A549 (cell line): Measurements from ENCODE around the gene CEP19. TPM values are rescaled to one million over a fixed set of nuclear protein-coding genes. Genes with fewer than 3 reads are reported as not detected.
"Not testable (repeated sequence)": the region's sequence is repeated elsewhere in the genome, so short reads cannot be mapped to it uniquely, and the experiment has no call there.

ENCODE experiments used
- ATAC-seq, 2 experiments: fragments of 200-7000 bp in 1 of 2; fragments of >200 bp in 1 of 2; cut with Nextera tagmentation in 1 of 2; cut with Tn5 transposase in 1 of 2; 3 replicates each; pipeline versions ENCODE4 v1.8.0 to v1.9.1; 2018 to 2020; ENCODE audit warnings: mild to moderate bottlenecking in 1 of 2, moderate library complexity in 1 of 2
- CTCF ChIA-PET: fragments of 300-600 bp; sonication (Branson Sonifier 250); formaldehyde crosslinking; extraction: SDS; loops from one replicate; lab custom pipeline; 2021; ENCODE audit warnings: antibody characterized with exemption, inconsistent platforms; lab: Yijun Ruan, JAX
- POLR2A ChIA-PET: fragments of 350-600 bp; formaldehyde crosslinking; extraction: SDS; loops from one replicate; lab custom pipeline; 2021; ENCODE audit warnings: antibody characterized with exemption, inconsistent platforms; lab: Yijun Ruan, JAX
- DNase-seq, 2 experiments: peaks; one replicate each; pipeline versions ENCODE4 v3.0.0 to v3.0.0-alpha.2; 2011 to 2016; ENCODE audit warnings: low read depth in 1 of 2, low spot score in 1 of 2
- FAIRE-seq: peaks from 2 replicates; lab custom pipeline; 2011; peaks lifted over from hg19 to GRCh38; lab: Jason Lieb, UNC
- H3K27ac ChIP-seq, 2 experiments: fragments of >200 bp; sonication (Bioruptor Twin); formaldehyde crosslinking; 3 replicates each; pipeline ENCODE4 v1.5.1; 2016 to 2017
- H3K4me1 ChIP-seq: fragments of >200 bp; sonication (Bioruptor Twin); formaldehyde crosslinking; 3 replicates; pipeline ENCODE4 v1.6.1; 2016
- H3K4me2 ChIP-seq: fragments of >200 bp; sonication (Bioruptor Twin); formaldehyde crosslinking; 3 replicates; pipeline ENCODE4 v1.6.1; 2016
- H3K4me3 ChIP-seq: fragments of >200 bp; sonication (Bioruptor Twin); formaldehyde crosslinking; 3 replicates; pipeline ENCODE4 v1.5.1; 2016
- H3K9me3 ChIP-seq: fragments of >200 bp; sonication (Bioruptor Twin); formaldehyde crosslinking; 3 replicates; pipeline ENCODE4 v1.6.1; 2016
- BCL3 ChIP-seq: fragments of >200 bp; sonication (Bioruptor Twin); formaldehyde crosslinking; IDR thresholded peaks from 3 replicates; pipeline ENCODE4 v1.6.1; 2016
- CBX8 ChIP-seq: fragments of 200-600 bp; sonication (generic); IDR thresholded peaks from 2 replicates; pipeline ENCODE4 v1.6.1; 2016
- CEBPB ChIP-seq, 2 experiments: fragments of >200 bp in 1 of 2; sonication (Bioruptor Twin) in 1 of 2; formaldehyde crosslinking in 1 of 2; IDR thresholded peaks; 2 replicates each; pipeline ENCODE4 v1.6.1; 2012 to 2016
- EHMT2 ChIP-seq: fragments of 200-600 bp; sonication (generic); IDR thresholded peaks from 2 replicates; pipeline ENCODE4 v1.6.1; 2016; ENCODE audit warnings: antibody characterized with exemption, low read depth, mild to moderate bottlenecking, moderate library complexity
- FOSB ChIP-seq: fragments of 250-450 bp; sonication (Bioruptor Pico); IDR thresholded peaks from 2 replicates; pipeline ENCODE4 v1.5.0; 2020; ENCODE audit warnings: mild to moderate bottlenecking, moderate library complexity
- GATA3 ChIP-seq: IDR thresholded peaks from 2 replicates; pipeline ENCODE4 v1.6.1; 2012; ENCODE audit warnings: borderline replicate concordance
- HDAC2 ChIP-seq: fragments of 200-600 bp; sonication (generic); IDR thresholded peaks from 2 replicates; pipeline ENCODE4 v1.6.1; 2016
- HES2 ChIP-seq: fragments of >200 bp; sonication (Bioruptor Twin); formaldehyde crosslinking; IDR thresholded peaks from 2 replicates; pipeline ENCODE4 v1.6.1; 2016
- HEYL ChIP-seq: fragments of 250-450 bp; sonication (Bioruptor Pico); IDR thresholded peaks from 2 replicates; pipeline ENCODE4 v1.8.0; 2021; ENCODE audit warnings: mild to moderate bottlenecking, moderate library complexity
- HMGXB4 ChIP-seq: fragments of 250-450 bp; sonication (Bioruptor Pico); IDR thresholded peaks from 2 replicates; pipeline ENCODE4 v1.5.0; 2021; ENCODE audit warnings: mild to moderate bottlenecking, moderate library complexity, borderline replicate concordance
- JUNB ChIP-seq: fragments of >200 bp; sonication (Bioruptor Twin); formaldehyde crosslinking; IDR thresholded peaks from 2 replicates; pipeline ENCODE4 v1.6.1; 2016
- KDM5A ChIP-seq: fragments of 200-600 bp; sonication (generic); IDR thresholded peaks from 2 replicates; pipeline ENCODE4 v1.6.1; 2016; ENCODE audit warnings: antibody characterized with exemption, mild to moderate bottlenecking
- MYC ChIP-seq: IDR thresholded peaks from 2 replicates; pipeline ENCODE4 v1.6.1; 2012; ENCODE audit warnings: mild to moderate bottlenecking, inconsistent platforms, low read length, improper control_type of control experiment, borderline replicate concordance
- NR3C1 ChIP-seq: fragments of >200 bp; sonication (Bioruptor Twin); formaldehyde crosslinking; IDR thresholded peaks from 3 replicates; pipeline ENCODE4 v1.6.1; 2017
- PBX3 ChIP-seq: IDR thresholded peaks from 2 replicates; pipeline ENCODE4 v1.6.1; 2012
- RARB ChIP-seq: fragments of 250-450 bp; sonication (Bioruptor Pico); IDR thresholded peaks from 2 replicates; pipeline ENCODE4 v1.8.0; 2021; ENCODE audit warnings: mild to moderate bottlenecking, moderate library complexity
- RFX5 ChIP-seq: fragments of 450-650 bp; IDR thresholded peaks from 2 replicates; pipeline ENCODE4 v1.7.1; 2014; ENCODE audit warnings: antibody characterized with exemption, mild to moderate bottlenecking, moderate library complexity
- USF2 ChIP-seq: fragments of 450-650 bp; IDR thresholded peaks from 2 replicates; pipeline ENCODE4 v1.6.1; 2014; ENCODE audit warnings: antibody characterized with exemption
- ZNF302 ChIP-seq: fragments of 250-450 bp; sonication (Bioruptor Pico); IDR thresholded peaks from 2 replicates; pipeline ENCODE4 v1.9.0; 2021; ENCODE audit warnings: inconsistent platforms, mild to moderate bottlenecking, moderate library complexity
- ZSCAN20 ChIP-seq: fragments of 250-450 bp; sonication (Bioruptor Pico); IDR thresholded peaks from 2 replicates; pipeline ENCODE4 v1.8.0; 2022; ENCODE audit warnings: mild to moderate bottlenecking, moderate library complexity
- WGBS: methylation state at CpG from one replicate; pipeline ENCODE4 v1.1.6; 2017; ENCODE audit errors: missing lambda C conversion rate; 5-methylcytosine and 5-hydroxymethylcytosine counted together
- polyA plus RNA-seq, 4 experiments: library from polyadenylated mRNA; depleted of rRNA in 3 of 4; stranded (reverse); fragments of >200 nt; fragmentation: RNase III in 1 of 4; extraction: RNeasy Plus Mini Kit Qiagen cat#74134 plus additional on column Dnase treatment in 1 of 4; gene quantifications; 2 replicates in 3 of 4; 3 replicates in 1 of 4; pipeline ENCODE4 v1.2.3, GENCODE V29; 2011 to 2017

The CEP19 gene
- polyA plus RNA-seq, 2 of the 4 experiments (the other 2 are of a cell fraction): 4.5 to 5.3 TPM

- 80% methylated on average over 3 of the region's 3 CpGs for WGBS
- no peak overlapping the region for H3K27ac ChIP-seq
- CTCF ChIA-PET: no interaction called here
- no peak overlapping the region for H3K4me3 ChIP-seq
- FAIRE-seq (no peak), DNase-seq (no peak), ATAC-seq (no peak)
- no peak for TF ChIP-seq CBX8
- TF ChIP-seq HDAC2: no peak
- no peak for TF ChIP-seq ZSCAN20 (CRISPR knock-in tag)
- TF ChIP-seq BCL3: no peak
- no peak for TF ChIP-seq PBX3
- no peak for TF ChIP-seq EHMT2
- TF ChIP-seq GATA3: no peak
- TF ChIP-seq HES2: no peak
- no peak for TF ChIP-seq JUNB
- TF ChIP-seq RFX5: no peak
- no peak for TF ChIP-seq USF2
- TF ChIP-seq ZNF302 (CRISPR knock-in tag): no peak
- TF ChIP-seq MYC: no peak
- no peaks in the 10 kb centered on the region for H3K4me1 ChIP-seq
- POLR2A ChIA-PET: interaction anchor here (0.7 kb wide), 1 partner anchor 69 kb away, joined by 3 read pairs; no protein-coding TSS in a partner anchor
- no peaks in the 10 kb centered on the region for H3K9me3 ChIP-seq
- H3K4me2 ChIP-seq: no peak overlapping the region
These were observed 23.7 kb upstream of the CEP19 start for GRCh38 chr3:196735751-196736150.

- DNase-seq (no peak), FAIRE-seq (no peak), ATAC-seq (no peak)
- TF ChIP-seq CBX8: no peak
- no peak for TF ChIP-seq FOSB (CRISPR knock-in tag)
- TF ChIP-seq NR3C1: no peak
- Histone ChIP-seq H3K4me3 (no peak overlapping the region), H3K9me3 (no peaks in the 10 kb centered on the region), H3K27ac (no peak overlapping the region), H3K4me1 (0 out of 3 replicates have a peak, but pooled peaks cover 6% of the 10 kb centered on the region), H3K4me2 (no peak overlapping the region)
- WGBS: 72% methylated on average over 7 of the region's 7 CpGs
- POLR2A ChIA-PET: no interaction called here
- CTCF ChIA-PET: no interaction called here
These were observed 15.0 kb upstream of the CEP19 start for GRCh38 chr3:196726788-196727675.

- Histone ChIP-seq H3K4me2 (no peak overlapping the region), H3K9me3 (peaks cover 13% of the 10 kb centered on the region; the same call in 2 of the 3 replicates), H3K4me1 (no peaks in the 10 kb centered on the region), H3K4me3 (no peak overlapping the region), H3K27ac (no peak overlapping the region)
- WGBS: 100% methylated on average over 2 of the region's 2 CpGs
- FAIRE-seq (no peak), ATAC-seq (no peak), DNase-seq (no peak)
- no peak for TF ChIP-seq HMGXB4
- TF ChIP-seq MYC: no peak
- TF ChIP-seq HEYL (CRISPR knock-in tag): no peak
- TF ChIP-seq CEBPB (IDR thresholded peaks at IDR 0.05): no peak
- no peak for TF ChIP-seq RARB (CRISPR knock-in tag)
- no peak for TF ChIP-seq KDM5A
- TF ChIP-seq, all 56 proteins: peak for 0
- ChIA-PET CTCF (no interaction called here), POLR2A (no interaction called here)
These were observed 9.0 kb upstream of the CEP19 start for GRCh38 chr3:196721097-196721496.

- FAIRE-seq, H3K27ac ChIP-seq, POLR2A ChIA-PET, H3K4me3 ChIP-seq, H3K4me2 ChIP-seq, CTCF ChIA-PET, ATAC-seq, DNase-seq: not testable (repeated sequence)
- Histone ChIP-seq H3K4me1 (peaks cover 16% of the 10 kb centered on the region), H3K9me3 (peaks cover 13% of the 10 kb centered on the region; the same call in 2 of the 3 replicates)
- 86% methylated on average over 3 of the region's 3 CpGs for WGBS
These were observed 5.1 kb upstream of the CEP19 start for GRCh38 chr3:196717162-196717561.
